GM21526 (cell line): ENCODE results near the gene CACNB4.
"Not testable (repeated sequence)": the region's sequence is repeated elsewhere in the genome, so short reads cannot be mapped to it uniquely, and the experiment has no call there.

ENCODE experiments used
- ATAC-seq: cut with Tn5 transposase; IDR thresholded peaks from one replicate; pipeline ENCODE4 v1.9.1; 2021; ENCODE audit warnings: moderate library complexity; ENCODE audit not compliant: unreplicated experiment, low FRiP score

CACNB4 gene

GRCh38 chr2:151952691-151953456 is 146.0 kb downstream of the CACNB4 start:
- ATAC-seq: no peak

DNA sequence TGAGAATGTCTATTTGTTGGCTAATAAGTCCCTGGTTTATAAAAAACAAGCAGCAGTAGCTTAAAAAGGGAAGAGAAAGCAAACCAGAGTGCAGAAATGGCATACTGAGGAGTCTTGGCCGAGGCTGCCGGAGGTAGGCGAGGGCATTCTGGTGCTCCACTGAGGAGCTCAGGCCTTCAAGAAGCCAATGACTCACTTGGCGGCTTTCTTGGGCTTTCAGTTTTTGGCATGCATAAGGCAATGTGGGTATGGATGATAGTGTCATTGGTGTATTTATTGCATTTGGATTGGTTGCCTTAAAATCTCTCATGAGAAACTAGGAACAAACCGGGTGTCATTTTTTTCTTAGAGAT is 151.1 kb downstream of the CACNB4 start:
- no peak for ATAC-seq

DNA sequence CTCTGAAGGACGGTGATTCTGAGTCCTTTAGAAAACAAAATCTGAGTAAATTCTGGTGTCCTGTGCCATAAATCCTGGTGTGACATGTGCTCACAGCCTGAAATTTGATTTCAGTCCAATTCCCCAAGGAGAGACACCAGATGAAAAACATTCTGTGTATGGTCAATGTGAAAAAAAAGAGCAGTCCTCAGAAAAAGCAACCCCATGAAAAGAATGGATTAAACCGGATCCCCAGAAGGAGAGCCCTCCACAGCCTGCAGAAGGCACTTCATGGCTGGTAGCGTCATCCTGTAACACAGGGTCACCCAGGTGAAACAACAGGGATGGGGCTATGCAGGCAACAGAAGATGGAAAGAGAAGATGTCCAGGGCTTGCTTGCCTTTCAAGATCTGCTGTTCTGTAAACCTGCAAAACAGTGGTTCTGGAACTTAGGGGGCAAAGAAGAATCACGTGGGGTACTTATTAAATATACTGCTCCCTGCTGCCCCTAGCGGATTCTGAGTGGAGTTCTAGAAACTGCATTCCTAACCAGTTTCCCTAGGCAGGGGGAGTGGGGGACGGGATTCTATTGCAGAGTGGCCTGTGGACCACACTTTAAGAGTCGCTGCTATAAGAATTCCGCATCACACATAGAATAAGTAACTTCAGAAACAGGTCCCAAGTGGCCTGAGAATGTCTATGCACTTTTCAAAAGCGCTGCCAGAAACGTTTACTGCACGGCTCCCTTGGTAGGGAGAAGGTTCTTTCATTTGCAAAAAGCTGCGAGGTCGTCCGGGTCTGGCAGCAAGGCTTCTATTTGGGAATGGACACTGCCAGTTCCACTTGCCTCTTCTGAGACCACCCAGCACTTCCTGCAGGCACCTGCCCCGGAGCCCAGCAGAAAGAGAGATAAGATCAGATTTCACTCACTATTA is 151.7 kb downstream of the CACNB4 start:
- no peak for ATAC-seq

DNA sequence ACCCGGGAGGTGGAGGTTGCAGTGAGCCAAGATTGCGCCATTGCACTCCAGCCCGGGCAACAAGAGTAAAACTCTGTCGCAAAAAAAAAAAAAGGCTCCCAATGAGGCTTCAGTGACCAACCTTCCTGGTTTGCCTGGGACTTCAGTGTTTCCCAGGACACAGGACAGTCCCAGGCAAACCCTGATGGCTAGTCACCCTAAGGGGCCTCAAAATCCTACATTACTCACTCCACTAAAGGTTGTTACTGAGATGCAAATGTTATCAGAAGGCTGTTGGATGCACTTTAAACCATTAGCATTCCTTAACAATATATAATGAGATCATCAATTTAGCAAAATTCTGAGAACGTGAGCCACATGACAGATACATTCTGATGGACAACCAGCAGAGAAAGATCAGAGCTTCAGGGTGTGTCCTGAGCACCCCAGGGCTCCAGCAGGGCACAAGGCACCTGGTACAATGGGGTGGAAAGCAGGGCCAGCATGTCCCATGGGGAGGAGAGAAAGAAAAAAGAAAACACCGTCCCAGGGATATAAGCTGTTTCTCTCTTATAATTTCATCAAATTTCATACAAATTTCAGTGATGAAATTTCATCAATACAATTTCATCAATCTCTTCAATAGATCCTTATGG is 152.5 kb downstream of the CACNB4 start:
- ATAC-seq: no peak

DNA sequence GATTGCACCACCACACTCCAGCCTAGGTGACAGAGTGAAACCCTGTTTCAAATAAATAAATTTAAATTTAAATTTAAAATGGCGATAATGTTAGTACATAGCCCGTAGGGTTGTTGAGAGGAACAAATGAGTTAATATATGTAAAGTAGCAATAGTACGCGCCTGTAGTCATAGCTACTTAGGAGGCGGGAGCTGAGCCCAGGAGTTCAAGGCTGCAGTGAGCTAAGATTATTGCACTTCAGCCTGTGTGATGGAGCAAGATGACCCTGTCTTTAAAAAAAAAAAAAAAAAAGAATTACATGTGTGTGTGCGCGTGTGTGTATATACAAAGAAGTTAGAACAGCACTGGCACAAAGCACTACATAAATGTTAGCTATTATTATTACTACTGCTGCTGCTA is 153.2 kb downstream of the CACNB4 start:
- no peak for ATAC-seq

GRCh38 chr2:151945186-151945585 is 153.7 kb downstream of the CACNB4 start:
- no peak for ATAC-seq

DNA sequence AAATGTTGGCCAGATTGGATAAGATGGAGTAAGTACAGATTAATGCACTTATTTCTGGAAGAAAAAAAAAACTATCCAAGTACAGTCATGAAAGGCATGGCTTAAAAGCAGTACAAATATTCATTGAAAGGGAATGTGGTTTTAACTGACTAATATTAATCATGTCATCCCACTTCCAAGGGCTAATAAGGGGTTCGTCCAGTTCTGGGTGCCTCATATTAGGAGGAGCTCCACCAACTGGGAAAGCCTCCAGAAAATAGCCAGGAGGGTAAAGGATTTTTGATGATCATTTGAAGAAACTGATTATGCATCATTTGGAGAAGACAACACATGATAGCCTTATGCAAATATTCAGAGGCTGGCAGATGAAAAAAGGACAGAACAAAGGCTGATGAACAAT is 155.4 kb downstream of the CACNB4 start:
- no peak for ATAC-seq

DNA sequence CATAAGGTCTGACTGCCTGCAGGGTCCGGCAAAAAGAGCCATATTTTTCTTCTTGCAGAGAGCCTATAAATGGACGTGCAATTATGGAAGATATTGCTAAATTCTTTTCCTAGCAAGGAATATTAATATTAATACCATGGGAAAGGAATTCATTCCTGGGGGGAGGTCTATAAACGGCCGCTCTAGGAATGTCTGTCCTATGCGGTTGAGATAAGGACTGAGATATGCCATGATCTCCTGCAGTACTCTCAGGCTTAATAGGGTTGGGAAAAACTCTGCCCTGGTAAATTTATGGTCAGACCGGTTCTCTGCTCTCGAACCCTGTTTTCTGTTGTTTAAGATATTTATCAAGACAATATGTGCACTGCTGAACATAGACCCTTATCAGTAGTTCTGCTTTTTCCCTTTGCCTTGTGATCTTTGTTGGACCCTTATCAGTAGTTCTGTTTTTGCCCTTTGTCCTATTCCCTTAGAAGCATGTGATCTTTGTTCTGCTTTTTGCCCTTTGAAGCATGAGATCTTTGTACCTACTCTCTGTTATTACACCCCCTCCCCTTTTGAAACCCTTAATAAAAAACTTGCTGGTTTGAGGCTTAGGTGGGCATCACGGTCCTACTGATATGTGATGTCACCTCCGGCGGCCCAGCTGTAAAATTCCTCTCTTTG is 156.2 kb downstream of the CACNB4 start:
- not testable (repeated sequence) for ATAC-seq

DNA sequence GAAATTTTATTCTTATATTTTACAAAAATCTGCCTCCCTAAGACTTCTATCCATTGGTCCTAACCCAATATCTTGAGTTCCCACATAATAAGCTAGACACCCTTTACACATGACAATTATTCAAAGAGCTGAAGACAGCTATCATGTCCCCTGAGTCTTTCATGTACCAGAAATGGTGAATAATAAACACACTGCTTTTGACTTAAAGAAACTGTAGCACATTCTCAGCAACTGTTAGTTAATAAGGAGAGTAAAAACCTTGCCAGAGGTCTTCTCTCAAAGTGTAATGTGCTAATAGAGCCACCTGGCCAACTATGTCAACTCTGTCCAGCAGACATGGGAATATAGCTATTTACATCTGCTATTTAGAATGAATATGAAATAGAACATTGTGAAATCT is 160.9 kb downstream of the CACNB4 start:
- ATAC-seq: no peak

DNA sequence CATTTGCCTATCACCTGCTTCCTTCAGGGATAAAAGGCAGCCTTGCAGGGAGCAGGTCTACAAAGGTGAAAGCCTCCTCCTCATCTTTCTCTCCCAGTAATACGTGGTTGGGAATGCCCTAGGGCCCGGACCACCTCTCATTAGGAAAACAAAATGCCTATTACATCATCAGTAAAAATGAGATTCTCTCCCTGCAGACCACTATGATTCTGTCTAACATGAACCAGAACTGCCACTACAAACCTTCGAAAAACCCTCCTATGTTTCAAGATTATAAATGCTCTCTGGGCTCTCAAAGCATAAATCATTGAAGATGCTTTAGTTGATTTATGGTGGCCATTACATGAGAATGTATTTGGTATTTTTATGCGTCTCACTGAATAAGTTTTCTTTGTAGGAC is 162.2 kb downstream of the CACNB4 start:
- no peak for ATAC-seq

DNA sequence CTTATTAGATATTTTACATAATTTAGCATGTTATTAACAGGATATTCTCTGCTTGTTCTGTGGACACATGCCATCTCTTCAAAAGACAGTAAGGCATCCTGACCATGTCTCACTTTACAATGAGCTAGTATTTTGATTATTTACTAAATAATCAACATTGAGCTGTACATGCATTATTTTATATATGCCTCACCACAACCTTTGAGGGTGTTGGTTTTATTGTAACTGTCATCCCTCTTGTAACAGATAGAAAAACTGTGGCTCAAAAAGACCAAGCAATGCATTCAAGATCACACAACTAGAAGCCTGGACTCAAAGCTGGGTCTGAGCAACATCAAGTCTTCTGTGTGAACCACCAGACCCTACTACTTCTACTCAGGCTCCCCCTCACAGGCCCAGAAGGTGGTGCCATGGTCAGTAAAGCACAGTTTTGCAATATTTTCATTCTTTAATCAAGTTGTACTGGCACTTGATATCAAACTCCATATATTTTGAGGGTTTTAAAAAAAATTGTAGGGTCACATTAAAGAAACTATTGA is 165.5 kb downstream of the CACNB4 start:
- ATAC-seq: no peak

DNA sequence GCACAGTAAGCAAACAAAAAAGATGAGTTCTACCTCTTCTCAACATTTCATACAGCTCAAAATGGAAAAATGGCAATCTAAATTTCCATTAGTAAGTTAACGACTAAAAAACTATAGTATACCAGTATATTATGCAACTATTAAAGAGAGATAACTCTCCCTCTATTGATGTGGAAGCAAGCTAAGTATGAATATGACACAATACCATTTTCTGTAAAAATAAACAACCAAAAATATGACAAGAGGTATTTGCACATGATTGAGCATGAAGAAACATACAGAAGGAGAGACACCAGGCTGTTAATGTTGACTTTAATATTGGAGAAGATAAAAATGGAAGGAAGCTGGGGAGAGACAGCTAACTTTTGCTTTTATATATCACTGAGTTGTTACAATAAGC is 167.1 kb downstream of the CACNB4 start:
- ATAC-seq: no peak

GRCh38 chr2:151931030-151931611 is 167.7 kb downstream of the CACNB4 start:
- ATAC-seq: no peak

DNA sequence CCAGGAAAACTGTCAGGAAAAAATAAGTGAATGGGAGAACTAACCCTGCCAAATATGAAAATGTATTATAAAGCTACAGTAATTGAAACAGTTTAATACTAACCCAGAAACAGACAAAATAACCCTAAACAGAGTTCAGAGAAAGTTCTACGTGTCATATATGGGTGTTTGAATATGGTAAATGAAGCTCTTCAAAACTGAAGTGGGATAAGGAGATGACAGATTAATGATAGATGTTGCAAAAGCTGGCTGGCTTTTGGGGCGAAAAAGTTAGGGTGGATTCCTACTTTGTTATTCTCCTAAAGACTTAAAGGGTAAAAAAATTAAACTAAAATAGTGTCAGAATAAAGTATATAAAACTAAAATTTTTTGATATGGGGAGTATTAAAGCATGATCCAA is 168.8 kb downstream of the CACNB4 start:
- no peak for ATAC-seq

GRCh38 chr2:151928380-151928779 is 170.5 kb downstream of the CACNB4 start:
- no peak for ATAC-seq

DNA sequence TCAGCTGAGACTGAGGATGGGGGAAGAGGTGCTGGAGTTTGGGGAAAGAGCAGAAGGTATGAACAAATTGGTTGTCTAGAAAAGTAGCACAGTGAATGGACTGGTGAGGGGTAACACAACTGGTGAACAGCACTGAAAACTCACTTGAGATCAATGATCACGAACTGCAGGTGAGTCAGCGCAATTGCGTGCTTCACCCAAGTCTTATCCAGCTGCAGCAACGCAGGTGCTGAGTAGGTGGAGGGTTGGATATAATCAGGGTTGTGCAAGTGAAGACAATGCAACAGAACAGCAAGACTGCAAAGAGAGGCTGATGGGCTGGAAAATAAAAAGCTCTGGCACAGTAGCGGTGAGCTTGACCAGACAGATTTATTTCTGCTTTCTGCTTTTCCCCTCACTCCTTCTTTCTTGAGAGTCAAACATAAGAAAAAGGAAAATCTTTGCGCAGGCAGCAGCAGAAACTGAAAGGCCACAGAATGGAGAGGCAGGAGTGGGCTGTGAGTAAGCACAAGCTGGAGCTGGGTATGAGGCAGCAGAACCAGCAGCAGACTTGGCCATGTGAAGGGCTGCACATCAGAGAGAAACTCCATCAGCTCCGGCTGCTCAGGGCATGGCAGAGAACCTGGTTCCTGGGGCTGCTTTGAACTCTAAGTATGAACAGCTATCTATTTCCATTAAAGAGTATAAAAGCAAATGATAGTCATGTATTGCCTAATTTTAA is 171.2 kb downstream of the CACNB4 start:
- ATAC-seq: no peak

DNA sequence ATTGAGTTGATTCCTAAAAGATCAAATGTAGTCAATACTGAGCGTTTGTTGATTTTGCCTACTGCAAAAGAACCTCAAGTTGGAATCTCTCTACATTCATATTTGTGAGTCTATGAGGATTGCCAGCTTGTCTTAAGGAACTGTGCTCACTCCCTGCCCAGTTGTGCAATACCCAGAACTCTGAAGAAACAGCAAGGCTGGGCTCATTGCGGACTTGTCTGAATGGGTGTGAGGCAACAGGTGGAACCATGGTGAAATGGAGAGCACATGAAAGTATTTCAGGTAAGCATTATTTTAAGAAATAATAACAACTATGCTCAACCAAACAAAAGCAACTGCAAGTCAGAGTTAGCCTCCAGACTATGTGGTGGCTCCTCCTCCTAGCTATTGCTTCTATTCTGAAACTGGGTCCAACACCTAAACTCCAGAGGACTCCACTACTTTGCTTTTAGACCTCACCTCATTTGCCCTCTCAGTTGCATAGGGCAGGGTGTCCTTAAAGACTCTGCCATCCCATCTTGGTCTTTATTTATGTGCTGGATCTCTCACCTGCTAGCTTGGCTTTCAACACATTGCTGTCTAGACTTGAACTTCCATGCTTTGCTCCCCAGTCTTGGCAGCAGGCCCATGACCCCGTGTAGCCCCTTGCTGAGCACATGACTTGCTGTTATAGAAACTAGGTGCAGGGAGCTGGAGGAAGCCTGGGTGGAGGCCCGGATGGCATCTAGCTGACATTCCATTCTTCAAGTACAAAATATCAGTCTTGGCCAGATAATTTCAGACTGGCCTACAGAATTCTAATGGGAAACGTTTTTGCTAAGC is 175.8 kb downstream of the CACNB4 start:
- no peak for ATAC-seq

DNA sequence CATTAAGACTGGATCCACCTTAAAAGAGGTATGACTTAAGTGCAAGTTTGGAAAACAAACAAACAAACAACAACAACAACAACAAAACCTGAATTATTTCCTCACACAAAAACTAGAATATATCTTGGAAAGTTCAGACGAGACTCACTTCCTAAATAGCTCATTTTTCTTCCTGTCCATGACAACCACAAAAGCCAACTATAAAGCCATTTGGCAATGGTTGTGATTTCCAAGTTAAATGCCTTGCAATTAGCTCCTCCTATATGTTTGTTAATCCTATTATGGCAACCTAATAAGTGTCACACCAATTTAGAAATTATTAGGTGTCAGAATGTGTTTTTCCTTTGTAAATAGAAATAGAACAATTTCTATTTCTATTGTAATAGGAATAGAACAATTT is 179.1 kb downstream of the CACNB4 start:
- ATAC-seq: no peak

GRCh38 chr2:151918308-151918707 is 180.5 kb downstream of the CACNB4 start:
- ATAC-seq: no peak
